Ishikawa (cell line): ENCODE results near the gene CST8.

Source experiments
- CREB1 ChIP-seq: IDR thresholded peaks from 2 replicates; pipeline ENCODE4 v1.6.1; 2012; ENCODE audit warnings: low read depth
- EP300 ChIP-seq: IDR thresholded peaks from 2 replicates; pipeline ENCODE4 v1.6.1; 2012; ENCODE audit warnings: borderline replicate concordance
- RAD21 ChIP-seq: IDR thresholded peaks from 2 replicates; pipeline ENCODE4 v1.6.1; 2012; ENCODE audit warnings: low read depth
- REST ChIP-seq: IDR thresholded peaks from 2 replicates; pipeline ENCODE4 v1.6.1; 2012; ENCODE audit warnings: low read depth, mild to moderate bottlenecking
- TAF1 ChIP-seq: IDR thresholded peaks from 2 replicates; pipeline ENCODE4 v1.6.1; 2012; ENCODE audit warnings: low read depth, mild to moderate bottlenecking
- USF1 ChIP-seq: IDR thresholded peaks from 2 replicates; pipeline ENCODE4 v1.6.1; 2012

- no peak for TF ChIP-seq RAD21
- TF ChIP-seq TAF1, result no peak
- TF ChIP-seq REST, result no peak
- TF ChIP-seq EP300, result no peak
- TF ChIP-seq USF1, result no peak
- no peak for TF ChIP-seq CREB1
These were observed 2.4 kb upstream of the CST8 start for GRCh38 chr20:23488470-23488869.
